Activated CD4-positive, alpha-beta T cell treated with anti-CD3 and anti-CD28 coated beads, Interleukin-2, amount 50 U/mL, for 48 hours (primary cell): ENCODE data around the gene MS4A6A.
"Not testable (repeated sequence)": the region's sequence is repeated elsewhere in the genome, so short reads cannot be mapped to it uniquely, and the experiment has no call there.

Experiments
- DNase-seq, 2 experiments: peaks; one replicate each; pipeline ENCODE4 v3.0.0-alpha.2; 2020

The MS4A6A gene

DNA sequence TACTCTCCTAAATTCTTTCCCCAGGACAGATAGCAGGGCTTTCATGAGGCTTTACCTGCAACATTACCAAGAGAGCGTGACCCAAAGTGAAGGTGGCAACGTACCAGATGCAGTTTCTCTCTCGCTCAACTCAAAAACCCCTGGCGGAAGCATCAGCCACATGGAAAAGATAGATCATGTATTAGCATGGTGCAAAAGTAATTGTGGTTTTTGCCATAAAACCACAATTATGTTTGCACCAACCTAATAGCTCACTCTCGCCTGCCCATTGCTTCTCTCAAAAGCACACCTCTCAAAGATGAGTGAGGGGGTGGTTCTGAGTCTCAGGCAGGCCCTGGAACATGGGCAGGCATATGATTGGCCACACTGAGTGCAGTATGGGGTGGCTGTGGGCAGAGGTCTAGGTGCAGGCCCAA, 7.0 kb downstream of the MS4A6A start:
- peak in 1 of 2 experiments; percentile 10 for DNase-seq

- DNase-seq, result no peak
Measured at GRCh38 chr11:60172011-60172410, 10.9 kb downstream of the MS4A6A start.

GRCh38 chr11:60170566-60170965, 12.3 kb downstream of the MS4A6A start:
- no peak for DNase-seq

DNA sequence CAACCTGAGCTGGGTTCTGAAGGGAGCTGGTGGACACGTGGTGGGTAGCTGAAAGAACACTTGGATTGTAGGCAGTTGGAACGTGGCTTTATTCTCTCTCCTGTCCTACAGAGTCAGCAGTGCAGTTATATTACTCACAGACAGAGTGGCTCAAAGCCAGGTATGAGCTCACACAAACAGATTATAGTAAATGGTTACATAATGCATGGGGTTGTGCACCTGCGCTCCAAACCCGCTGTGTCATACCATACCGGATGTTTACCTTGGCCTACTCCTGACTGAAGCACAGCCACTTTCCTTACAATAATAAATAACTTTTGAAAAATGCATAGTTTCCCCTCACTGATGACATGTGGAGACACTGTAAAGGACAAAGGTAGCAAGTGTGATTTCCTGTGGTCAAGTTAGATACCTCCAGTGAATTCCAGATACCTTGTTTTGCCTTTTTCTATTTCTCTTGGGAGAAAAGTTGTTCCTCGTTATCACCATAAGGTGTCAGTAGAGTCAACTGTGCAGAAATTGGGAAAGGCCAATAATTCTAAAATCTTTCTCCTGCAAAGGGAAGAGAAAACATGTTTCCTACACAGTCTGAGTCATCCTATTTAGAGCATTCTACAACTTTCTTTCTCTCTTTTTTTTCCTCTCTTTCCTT, 13.5 kb downstream of the MS4A6A start:
- no peak for DNase-seq

DNA sequence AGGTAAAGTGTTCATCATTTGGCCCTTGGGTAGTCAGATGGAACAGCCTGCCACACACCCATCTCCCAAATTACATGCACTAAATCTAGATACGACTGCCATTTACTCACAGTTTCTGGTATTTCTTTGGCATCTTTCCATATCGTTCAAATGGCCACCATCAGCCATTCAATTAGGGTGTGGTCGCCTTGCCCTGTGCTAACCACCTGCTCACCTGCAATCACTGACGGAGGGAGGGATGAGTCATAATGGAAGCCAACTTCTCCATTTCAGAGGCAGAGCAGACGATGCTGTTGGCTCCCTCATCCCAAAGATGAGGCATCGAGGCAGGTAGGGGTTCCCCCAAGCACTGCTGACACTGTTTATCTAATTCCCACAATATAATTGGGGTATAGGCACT, 14.6 kb downstream of the MS4A6A start:
- no peak for DNase-seq

- no peak for DNase-seq
Measured at GRCh38 chr11:60165951-60166350, 16.9 kb downstream of the MS4A6A start.

- no peak for DNase-seq
Measured at GRCh38 chr11:60165538-60165937, 17.3 kb downstream of the MS4A6A start.

DNA sequence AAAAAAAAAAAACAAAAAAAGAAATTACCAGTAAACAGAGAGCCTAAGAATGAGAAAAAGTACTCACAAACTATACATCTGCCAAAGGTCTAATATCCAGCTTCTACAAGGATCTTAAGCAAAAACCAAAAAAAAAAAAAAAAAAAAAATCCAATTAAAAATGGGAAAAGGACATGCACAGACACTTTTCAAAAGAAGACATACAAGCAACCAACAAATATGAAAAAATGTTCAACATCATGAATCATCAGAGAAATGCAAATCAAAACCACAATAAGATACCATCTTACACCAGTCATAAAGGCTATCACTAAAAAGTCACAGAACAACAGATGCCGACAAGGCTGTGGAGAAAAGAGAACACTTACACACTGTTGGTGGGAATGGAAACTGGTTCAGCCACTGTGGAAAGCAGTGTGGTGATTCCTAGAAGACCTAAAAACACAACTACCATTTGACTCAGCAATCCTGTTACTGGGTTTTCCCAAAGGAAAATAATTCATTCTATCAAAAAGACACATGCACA, 18.3 kb downstream of the MS4A6A start:
- DNase-seq, result peak in 1 of 2 experiments; percentile 16

DNA sequence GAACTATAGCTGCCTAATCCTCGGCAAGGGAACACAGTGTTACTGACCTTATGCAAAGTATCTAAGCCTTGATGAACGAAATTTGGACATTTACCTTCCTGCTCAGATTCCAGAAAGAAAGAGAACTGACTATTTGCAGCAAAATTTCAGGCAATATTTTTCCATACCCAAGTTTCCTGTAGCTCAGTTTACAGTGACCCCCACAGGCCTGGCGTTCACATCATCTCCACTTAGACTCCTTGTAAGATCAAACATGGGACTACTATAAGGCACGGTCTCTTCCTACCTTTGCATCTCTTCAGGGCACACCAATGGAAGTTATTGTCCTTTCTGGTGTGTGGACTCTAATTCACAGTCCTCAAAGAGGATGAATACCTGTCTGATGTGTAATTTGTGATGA, 21.1 kb downstream of the MS4A6A start:
- no peak for DNase-seq

GRCh38 chr11:60161107-60161506, 21.8 kb downstream of the MS4A6A start:
- DNase-seq, result no peak

DNA sequence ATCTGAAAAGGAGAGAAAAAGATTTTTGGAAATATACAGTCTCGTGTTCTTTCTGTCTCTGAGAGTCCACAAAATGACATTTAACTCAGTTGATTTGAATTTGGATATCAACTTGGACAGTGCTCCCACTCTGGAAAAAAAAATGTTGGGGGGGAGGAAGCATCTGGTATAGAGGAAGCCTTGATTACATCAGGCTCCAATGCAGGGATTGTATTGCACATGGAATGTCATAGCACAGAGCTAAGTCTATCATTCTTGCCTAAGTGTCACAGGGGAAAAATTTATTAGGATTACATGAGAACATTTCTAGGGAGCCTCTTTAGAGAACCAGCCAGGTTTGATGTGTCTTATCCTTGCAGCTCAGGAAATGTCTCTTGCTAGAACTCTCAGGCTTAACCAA, 23.0 kb downstream of the MS4A6A start:
- no peak for DNase-seq

DNA sequence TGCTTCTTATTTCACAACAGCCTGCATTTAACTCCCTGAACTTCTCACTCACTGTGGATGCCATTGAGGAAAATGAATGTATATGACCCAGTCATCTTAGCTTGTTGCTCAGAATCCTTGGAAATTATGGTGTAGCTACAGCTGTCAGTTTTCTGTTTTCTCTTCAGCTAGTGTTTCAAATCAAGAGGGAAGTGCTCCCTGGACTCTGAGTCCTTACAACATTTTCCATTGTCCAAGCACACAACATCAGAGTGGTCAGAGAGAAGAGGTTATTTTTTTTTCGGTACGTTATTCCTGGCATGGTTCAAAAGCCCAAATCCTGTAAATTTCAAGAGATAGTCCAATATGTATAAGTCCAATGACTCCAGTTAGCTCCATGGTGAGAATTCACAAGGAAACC, 23.6 kb downstream of the MS4A6A start:
- no peak for DNase-seq

DNA sequence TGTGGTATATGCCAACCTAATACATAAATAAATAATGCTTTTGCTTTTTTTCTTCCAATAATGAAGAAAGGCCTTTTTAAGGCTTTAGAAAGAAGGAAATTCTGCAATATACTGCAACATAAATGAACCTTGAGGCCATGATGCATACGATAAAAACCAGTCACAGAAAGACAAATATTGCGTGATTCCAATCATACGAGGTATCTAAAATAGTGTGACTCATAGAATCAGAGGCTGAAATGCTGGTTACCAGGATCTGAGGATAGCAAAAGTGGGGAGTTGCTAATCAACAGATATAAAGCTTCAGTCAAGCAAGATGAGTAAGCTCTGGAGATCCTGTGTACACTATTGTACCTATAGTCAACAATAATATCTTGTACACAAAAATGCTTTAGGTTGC, 24.2 kb downstream of the MS4A6A start:
- no peak for DNase-seq

DNA sequence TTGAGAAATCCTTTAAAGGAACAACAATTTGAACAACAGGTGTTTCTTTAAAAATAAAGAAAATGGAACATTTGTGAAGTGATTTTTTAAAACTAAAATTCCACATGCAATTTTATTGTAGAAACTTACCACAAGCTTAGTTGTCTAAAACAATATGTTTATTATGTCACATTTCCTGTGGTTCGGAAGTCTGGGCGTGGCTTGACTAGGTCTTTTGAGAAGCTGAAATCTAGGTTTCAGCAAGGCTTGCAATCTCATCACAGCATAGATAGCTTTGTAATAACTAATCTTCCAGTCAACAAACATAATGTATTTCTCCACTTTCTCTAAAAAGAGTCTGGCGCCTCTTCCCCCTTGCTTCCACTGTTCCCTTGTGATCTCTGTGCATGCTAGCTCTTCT, 27.0 kb downstream of the MS4A6A start:
- no peak for DNase-seq

GRCh38 chr11:60152727-60153126, 30.2 kb downstream of the MS4A6A start:
- not testable (repeated sequence) for DNase-seq

DNA sequence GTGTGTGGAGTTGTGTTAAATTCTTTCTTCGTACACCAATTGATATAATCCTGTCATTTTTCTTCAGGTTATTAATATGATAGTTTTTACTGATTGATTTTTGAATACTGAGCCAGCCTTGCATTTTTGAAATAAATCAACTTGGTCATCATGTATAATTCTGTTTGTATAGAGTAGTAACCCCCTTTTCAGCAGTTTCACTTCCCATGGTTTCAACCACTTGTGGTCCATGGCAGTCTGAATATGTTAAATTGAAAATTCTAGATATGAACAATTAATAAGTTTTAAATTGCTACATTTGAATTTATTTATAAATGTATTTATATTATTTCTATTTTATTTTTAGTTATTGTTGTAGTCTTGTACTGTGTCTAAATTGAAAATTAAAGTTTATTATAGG, 32.6 kb downstream of the MS4A6A start:
- DNase-seq, result no peak

- no peak for DNase-seq
Measured at GRCh38 chr11:60145677-60146076, 37.2 kb downstream of the MS4A6A start.

DNA sequence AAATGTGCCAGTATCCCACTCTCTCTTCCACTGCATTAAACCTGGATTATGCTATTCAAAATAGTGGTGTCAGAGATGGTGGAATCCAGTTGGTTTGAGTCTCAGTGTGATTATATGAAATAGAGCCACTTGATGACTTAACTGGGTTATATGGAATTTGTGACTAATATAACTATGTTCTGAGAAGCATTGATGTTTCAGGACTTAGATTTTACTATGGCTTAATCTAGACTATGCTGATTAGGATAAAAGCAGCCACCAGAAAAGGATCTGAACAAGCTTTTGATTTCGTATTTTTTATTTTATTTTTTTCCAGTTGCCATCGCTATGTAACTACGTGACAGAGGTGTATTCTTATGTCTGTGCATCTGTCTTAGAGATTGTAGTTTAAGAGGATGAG, 39.1 kb downstream of the MS4A6A start:
- no peak for DNase-seq

DNA sequence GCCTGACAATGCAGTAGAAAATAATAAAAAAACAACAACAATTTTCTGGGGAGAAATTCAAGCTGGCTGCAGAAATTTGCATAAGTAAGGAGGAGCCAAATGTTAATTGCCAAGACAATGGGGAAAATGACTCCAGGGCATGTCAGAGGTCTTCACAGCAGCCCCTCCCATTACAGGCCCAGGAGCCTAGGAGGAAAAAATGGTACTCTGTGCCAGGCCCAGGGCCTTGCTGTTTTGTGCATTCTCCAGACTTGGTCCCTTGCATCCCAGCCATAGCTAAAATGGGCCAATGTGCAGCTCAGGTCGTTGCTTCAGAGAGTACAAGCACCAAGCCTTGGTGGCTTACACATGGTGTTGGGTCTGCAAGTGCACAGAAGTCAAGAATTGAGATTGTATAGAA, 49.0 kb downstream of the MS4A6A start:
- DNase-seq, result no peak

DNA sequence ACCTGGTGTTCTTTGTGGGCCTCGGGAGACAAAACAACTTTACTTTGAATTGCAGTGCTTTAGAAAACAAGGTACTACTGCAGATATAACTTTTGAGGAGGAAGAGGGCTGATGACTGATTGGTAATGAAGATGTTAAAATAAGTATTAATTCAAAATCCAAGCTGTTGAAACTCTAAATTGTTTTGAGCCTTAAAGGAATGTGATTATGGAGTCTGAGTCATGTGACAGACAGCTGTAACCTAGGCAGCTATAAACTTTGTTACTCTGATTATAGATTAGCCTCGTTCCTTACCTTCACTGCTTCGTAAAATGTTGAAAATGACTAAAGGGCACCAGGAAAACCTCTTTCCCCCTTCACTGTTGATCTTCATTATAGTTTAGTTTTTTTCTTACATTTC, 51.0 kb downstream of the MS4A6A start:
- DNase-seq, result no peak

DNA sequence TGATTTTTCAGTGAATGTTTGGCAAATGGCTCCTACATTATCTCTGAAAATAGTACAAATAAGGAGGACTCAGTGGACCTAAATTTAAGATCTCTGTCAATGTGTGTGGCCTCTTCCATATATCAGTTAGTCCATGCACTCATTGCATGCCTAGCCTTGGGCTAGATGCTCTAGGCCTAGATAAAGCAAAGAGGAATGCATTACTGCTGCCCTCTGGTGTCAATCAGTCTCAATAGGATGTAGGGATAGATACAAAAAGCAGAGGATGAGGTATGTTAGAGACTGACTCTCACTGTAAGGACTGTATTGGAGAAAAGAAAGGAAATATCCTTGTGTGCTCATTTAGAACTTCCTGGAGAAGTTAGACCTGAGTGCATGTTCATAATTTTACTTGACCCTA, 52.4 kb downstream of the MS4A6A start:
- DNase-seq, result no peak

GRCh38 chr11:60129853-60130252, 53.0 kb downstream of the MS4A6A start:
- no peak for DNase-seq

- DNase-seq, result not testable (repeated sequence)
Measured at GRCh38 chr11:60128866-60129265, 54.0 kb downstream of the MS4A6A start.

- no peak for DNase-seq
Measured at GRCh38 chr11:60128376-60128775, 54.5 kb downstream of the MS4A6A start.

DNA sequence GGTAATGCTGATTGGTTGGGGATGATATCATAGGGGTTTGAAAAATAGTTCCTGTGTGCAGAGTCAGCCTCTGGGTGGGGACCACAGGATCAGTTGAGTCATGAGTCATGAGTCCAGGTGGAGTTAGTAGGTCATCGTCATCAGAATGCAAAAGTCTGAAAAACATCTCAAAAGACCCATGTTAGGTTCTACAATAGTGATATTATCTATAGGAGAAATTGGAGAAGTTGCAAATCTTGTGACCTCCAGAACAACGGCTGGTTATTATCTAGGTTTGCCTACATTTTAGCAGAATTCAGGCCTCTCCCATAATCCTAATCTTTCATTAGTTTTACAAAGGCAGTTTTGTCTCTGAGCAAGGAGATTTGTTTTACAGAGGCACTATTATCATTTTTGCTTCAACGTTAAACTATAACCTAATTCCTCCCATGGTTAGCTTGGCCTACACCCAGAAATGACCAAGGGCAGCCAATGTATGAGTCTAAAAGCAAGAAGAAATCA, 55.5 kb downstream of the MS4A6A start:
- no peak for DNase-seq
